ENCODE data around the gene HNRNPA0.

GRCh38 chr5:137736496-137736895 lies 17.7 kb downstream of the HNRNPA0 start:
- TF ChIP-seq CTCF (IDR thresholded peaks at IDR 0.05) (no peak), POLR2A (IDR thresholded peaks at IDR 0.05) (no peak), EP300 (IDR thresholded peaks at IDR 0.05) (no peak)
